GM21528 (cell line): ENCODE measurements around the gene ENAH.

Source experiments
- ATAC-seq: cut with Tn5 transposase; IDR thresholded peaks from one replicate; pipeline ENCODE4 v1.9.1; 2021; ENCODE audit warnings: mild to moderate bottlenecking, moderate library complexity; ENCODE audit not compliant: unreplicated experiment, low FRiP score

The ENAH gene

DNA sequence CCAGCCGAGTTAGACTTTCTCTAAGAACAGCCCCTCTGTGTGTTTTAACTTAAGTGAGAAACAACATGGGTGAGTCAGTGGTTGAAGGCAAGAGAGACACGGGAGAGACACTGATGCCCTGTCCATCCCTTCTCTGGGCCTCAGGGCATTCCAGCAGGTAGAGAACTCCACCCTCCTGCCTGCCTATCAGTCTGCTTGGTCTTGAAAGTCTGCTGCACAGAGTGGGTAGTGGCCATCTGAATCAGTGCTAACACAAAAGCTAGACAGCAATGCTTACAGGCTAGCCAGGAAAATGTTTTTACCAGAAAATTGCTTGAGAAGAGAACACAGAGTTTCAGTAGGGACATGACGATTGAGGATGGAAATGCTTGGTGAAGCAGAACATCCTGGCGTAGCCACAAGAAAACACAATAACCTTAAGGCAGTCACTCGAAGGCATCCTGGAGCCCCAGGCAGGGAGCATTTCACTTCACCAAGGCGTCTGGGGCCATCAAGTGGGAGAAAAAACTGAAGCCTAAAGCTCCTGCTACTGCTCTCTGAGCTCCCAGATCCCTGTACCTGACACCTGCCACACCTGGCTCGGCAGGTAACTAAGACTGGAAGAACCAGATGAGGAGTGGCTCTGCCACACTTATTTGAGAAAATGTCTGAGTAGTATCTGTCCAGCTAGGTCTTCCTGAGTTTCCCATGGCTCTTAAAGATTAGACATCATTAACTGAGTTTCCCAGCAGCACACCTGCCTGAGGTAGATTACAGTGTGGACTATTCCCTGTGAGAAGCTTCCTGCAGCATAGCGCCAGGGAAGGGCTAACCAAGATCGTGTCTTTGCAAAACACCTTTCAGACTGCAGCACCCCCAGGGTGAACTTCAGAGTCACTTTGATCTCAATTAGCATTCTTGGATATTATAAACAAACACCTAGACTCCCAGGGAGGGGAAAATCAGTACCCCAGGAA lies 207.0 kb downstream of the ENAH start:
- ATAC-seq = no peak

DNA sequence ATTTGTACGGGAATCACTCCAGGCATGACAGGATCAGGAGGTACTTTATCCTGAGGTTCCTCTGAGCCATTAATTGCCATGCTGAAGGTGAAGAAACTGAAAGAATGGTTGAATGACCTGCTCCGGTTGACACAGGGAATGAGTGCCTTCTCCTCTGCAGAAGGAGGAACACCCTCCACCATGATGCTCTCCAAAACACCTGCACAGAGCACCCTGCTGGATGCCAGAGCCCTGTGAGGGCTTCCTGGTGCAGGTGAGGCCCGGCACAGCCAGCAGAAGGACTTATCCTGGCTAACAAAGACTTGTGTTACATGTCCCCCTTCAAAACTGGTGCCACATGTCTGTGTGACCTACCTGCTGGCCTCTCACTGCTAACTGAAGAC lies 210.8 kb downstream of the ENAH start:
- ATAC-seq = no peak

DNA sequence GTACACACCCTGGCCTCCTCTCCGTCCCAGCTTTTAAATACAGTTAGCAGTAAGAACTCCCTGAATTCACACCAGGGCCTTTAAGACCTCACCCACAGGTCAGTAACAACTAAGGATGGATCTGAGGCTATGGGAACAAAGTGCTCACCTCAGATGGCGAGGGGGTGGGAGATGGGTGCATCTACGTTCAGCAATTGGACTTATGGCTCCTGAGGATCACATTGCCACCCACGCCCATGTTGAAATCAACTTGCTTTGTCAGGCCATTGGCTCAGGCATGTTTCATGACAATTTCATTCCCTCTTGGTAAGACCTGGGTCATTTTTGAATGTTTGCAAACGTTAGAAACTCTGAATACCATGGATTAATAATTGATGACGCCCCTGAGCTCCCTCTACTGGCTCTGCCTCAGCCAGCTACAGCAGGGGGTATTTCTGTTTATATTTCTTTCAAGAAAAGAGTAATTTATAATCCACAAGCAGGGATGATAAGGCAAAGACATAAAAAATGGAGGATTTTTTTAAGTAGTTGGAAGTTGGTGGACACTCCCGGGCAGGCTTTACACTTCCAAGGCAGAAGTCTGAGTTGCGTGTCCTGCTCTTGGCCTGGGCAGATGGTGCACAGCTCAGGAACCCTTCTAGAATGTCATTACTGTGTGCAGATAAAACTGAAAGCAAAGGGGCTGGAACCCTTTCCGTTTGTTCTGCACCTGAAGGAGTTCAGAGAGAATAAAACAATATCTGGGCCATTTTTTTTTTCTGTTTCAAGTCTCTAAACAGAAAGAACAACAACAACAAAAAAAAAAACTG lies 211.4 kb downstream of the ENAH start:
- ATAC-seq = peak; percentile 36

DNA sequence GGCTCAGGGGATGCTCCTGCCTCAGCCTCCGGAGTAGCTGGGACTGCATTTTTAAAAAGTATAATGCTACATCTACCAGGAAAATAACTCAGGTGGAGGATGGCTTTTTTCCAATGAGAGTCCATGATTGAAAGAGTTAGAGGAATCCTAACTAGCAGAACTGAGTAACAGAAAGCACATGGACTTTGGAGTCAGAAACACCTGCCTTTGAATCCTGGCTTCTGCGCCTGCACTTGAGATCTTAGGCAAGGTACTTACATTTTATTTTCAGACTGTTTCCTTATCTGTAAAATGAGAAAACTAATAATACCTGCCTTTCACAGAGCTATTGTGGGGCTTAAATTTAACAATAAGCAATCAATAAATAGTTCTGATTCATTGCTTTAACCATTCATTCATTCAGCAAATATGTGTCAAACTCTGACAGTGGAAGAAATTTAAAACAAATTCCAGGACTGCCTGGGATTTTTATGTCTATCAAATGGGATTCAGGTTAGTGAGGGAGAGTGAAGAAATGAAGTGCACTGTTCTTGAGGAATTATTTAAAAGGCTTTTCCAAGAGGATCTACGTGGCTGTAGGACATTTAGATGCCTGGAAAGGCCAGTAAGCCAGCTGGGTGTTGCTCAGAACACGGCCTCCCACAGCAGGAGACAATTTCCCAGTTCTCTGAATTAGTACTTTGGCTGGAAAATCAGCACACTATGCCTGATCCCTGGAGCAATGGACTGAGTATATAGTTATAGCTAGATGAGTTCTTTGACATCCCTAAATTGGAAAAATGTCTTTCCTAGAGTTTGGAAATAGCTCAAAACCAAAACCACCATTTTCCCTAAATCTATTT lies 212.3 kb downstream of the ENAH start:
- no peak for ATAC-seq

DNA sequence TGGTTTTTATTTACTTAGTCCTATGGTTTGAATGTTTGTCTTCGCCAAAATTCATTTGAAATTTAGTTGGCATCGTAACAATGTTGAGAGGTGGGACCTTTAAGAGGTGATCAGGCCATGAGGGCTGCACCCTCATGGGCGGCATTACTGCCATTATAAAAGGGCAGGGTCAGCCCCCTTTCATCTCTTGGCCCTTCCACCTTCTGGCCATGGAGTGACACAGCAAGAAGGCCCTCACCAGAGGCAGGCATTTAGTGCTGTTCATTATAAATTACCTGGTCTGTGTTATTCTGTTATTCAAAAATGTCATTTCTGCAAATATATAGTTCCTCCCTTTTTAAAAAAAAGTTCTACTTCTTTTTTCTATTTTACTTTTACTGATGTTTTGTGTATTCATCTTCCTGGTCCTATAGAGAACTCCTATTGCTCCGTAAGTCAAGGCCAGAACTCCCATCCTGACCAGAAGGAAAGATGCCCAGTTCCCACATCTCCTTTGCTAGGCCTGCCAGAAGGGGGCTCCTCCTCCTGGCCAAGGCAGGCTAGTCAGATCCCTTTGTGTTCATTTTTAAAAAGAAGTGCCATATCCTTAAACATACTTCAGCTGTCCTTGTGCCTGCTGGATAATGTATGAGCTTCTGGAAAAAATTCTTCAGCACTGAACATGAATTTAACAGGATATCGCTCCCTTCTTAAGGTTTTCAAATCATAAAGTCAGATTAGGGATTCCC lies 215.0 kb downstream of the ENAH start:
- no peak for ATAC-seq
